Measurements from ENCODE around the gene USP6NL. TPM values are rescaled to one million over a fixed set of nuclear protein-coding genes. Genes with fewer than 3 reads are reported as not detected.

USP6NL gene
- total RNA-seq, 1 experiment from 2014 or later, result 21.4 TPM

DNA sequence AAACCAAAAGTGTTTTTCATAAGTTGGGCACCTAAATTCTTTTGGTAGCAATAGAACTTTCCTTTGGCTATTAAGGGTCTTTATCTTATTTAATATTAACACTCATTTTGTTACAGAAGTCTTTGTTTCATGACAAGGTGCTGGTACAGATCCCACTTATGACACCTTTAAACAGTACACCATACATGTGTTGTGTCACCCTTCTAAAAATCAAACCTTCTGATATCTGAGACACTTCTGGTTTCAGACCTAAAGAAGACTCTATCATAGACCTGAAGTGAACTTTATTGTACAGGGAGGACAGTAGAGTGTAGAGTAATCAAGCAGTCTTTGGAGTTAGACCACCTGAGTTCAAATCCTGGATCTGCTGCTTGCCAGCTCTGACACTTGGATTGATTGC, 5.8 kb upstream of the USP6NL start:
- DNase-seq (ENCODE audit: low spot score) (no peak), ATAC-seq (no peak)
- peaks cover 12% of the 10 kb centered on the region for H3K4me1 Mint-ChIP-seq
- peaks cover 4% of the 10 kb centered on the region; the same call in 1 of the 2 replicates for H3K9me3 Mint-ChIP-seq
- no peaks in the 10 kb centered on the region; the same call in 1 of the 2 replicates for H3K27me3 Mint-ChIP-seq (ENCODE audit: low read depth)
- no peaks in the 10 kb centered on the region for H3K36me3 Mint-ChIP-seq
- no peak overlapping the region for H3K27ac Mint-ChIP-seq
- H3K4me3 Mint-ChIP-seq, result no peak overlapping the region
- ChIA-PET POLR2A (no interaction called here), CTCF (no interaction called here)
- no peak for TF ChIP-seq MYBL2 (CRISPR knock-in tag; IDR thresholded peaks at IDR 0.05)
- TF ChIP-seq, protein P1, sequence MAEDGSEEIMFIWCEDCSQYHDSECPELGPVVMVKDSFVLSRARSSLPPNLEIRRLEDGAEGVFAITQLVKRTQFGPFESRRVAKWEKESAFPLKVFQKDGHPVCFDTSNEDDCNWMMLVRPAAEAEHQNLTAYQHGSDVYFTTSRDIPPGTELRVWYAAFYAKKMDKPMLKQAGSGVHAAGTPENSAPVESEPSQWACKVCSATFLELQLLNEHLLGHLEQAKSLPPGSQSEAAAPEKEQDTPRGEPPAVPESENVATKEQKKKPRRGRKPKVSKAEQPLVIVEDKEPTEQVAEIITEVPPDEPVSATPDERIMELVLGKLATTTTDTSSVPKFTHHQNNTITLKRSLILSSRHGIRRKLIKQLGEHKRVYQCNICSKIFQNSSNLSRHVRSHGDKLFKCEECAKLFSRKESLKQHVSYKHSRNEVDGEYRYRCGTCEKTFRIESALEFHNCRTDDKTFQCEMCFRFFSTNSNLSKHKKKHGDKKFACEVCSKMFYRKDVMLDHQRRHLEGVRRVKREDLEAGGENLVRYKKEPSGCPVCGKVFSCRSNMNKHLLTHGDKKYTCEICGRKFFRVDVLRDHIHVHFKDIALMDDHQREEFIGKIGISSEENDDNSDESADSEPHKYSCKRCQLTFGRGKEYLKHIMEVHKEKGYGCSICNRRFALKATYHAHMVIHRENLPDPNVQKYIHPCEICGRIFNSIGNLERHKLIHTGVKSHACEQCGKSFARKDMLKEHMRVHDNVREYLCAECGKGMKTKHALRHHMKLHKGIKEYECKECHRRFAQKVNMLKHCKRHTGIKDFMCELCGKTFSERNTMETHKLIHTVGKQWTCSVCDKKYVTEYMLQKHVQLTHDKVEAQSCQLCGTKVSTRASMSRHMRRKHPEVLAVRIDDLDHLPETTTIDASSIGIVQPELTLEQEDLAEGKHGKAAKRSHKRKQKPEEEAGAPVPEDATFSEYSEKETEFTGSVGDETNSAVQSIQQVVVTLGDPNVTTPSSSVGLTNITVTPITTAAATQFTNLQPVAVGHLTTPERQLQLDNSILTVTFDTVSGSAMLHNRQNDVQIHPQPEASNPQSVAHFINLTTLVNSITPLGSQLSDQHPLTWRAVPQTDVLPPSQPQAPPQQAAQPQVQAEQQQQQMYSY (CRISPR knock-in tag; IDR thresholded peaks at IDR 0.05), result no peak
- TF ChIP-seq AR (CRISPR knock-in tag; IDR thresholded peaks at IDR 0.05), result no peak
- no peak for TF ChIP-seq RELA (CRISPR knock-in tag; IDR thresholded peaks at IDR 0.05; ENCODE audit: borderline replicate concordance)
- no peak for TF ChIP-seq ZNF121 (CRISPR knock-in tag; IDR thresholded peaks at IDR 0.05)
- TF ChIP-seq ZNF138 (CRISPR knock-in tag; conservative IDR thresholded peaks at IDR 0.05), result no peak
- no peak for TF ChIP-seq ATF3 (CRISPR knock-in tag; conservative IDR thresholded peaks at IDR 0.05)
- no peak for TF ChIP-seq FOXP1 (CRISPR knock-in tag; IDR thresholded peaks at IDR 0.05; ENCODE audit: borderline replicate concordance)
- no peak for TF ChIP-seq ZNF232 (CRISPR knock-in tag; IDR thresholded peaks at IDR 0.05)
- no peak for TF ChIP-seq MAX (CRISPR knock-in tag; IDR thresholded peaks at IDR 0.05)
- TF ChIP-seq KAT7 (CRISPR knock-in tag; IDR thresholded peaks at IDR 0.05; ENCODE audit: borderline replicate concordance), result no peak
- TF ChIP-seq, protein P2, sequence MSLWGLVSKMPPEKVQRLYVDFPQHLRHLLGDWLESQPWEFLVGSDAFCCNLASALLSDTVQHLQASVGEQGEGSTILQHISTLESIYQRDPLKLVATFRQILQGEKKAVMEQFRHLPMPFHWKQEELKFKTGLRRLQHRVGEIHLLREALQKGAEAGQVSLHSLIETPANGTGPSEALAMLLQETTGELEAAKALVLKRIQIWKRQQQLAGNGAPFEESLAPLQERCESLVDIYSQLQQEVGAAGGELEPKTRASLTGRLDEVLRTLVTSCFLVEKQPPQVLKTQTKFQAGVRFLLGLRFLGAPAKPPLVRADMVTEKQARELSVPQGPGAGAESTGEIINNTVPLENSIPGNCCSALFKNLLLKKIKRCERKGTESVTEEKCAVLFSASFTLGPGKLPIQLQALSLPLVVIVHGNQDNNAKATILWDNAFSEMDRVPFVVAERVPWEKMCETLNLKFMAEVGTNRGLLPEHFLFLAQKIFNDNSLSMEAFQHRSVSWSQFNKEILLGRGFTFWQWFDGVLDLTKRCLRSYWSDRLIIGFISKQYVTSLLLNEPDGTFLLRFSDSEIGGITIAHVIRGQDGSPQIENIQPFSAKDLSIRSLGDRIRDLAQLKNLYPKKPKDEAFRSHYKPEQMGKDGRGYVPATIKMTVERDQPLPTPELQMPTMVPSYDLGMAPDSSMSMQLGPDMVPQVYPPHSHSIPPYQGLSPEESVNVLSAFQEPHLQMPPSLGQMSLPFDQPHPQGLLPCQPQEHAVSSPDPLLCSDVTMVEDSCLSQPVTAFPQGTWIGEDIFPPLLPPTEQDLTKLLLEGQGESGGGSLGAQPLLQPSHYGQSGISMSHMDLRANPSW (CRISPR knock-in tag; conservative IDR thresholded peaks at IDR 0.05; ENCODE audit: low read depth), result no peak
- no peak for TF ChIP-seq GABPB1 (CRISPR knock-in tag; IDR thresholded peaks at IDR 0.05)
- TF ChIP-seq FOXJ3 (CRISPR knock-in tag; IDR thresholded peaks at IDR 0.05; ENCODE audit: borderline replicate concordance), result no peak
- no peak for TF ChIP-seq JUN (CRISPR knock-in tag; IDR thresholded peaks at IDR 0.05)
- TF ChIP-seq ATF1 (CRISPR knock-in tag; IDR thresholded peaks at IDR 0.05), result no peak
- no peak for TF ChIP-seq ZNF671 (CRISPR knock-in tag; IDR thresholded peaks at IDR 0.05)

DNA sequence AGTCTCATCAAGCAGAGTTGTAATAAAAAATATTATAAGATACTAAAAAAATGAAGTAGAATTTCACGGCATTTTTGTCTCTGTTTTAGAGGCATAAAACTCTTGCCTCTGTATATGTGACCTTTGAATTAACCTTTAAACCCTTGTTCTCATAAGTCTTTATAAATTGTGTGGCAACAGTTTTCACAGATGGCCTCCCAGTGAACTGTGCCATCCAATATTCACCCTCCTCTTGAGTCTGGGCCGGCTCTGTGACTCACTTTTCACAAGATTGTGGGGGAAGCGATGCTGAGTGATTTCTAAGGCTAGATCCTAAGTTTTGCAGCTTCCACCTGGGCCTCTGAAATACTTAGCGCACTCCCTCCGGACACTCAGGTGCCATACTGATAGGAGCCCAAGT, 4.6 kb upstream of the USP6NL start:
- Mint-ChIP-seq H3K4me3 (no peak overlapping the region), H3K36me3 (no peaks in the 10 kb centered on the region), H3K9me3 (peaks cover 4% of the 10 kb centered on the region; the same call in 1 of the 2 replicates), H3K4me1 (peaks cover 15% of the 10 kb centered on the region), H3K27me3 (ENCODE audit: low read depth) (no peaks in the 10 kb centered on the region; the same call in 1 of the 2 replicates), H3K27ac (no peak overlapping the region)
- ATAC-seq (no peak), DNase-seq (ENCODE audit: low spot score) (no peak)
- CTCF ChIA-PET, result no interaction called here
- POLR2A ChIA-PET, result no interaction called here
- TF ChIP-seq MYBL2 (CRISPR knock-in tag; IDR thresholded peaks at IDR 0.05), result no peak
- no peak for TF ChIP-seq USF1 (CRISPR knock-in tag; IDR thresholded peaks at IDR 0.05)
- no peak for TF ChIP-seq OVOL2 (CRISPR knock-in tag; IDR thresholded peaks at IDR 0.05; ENCODE audit: borderline replicate concordance)
- no peak for TF ChIP-seq CREB1 (CRISPR knock-in tag; IDR thresholded peaks at IDR 0.05)
- TF ChIP-seq, protein P1 (CRISPR knock-in tag; IDR thresholded peaks at IDR 0.05), result no peak
- TF ChIP-seq, protein P3, sequence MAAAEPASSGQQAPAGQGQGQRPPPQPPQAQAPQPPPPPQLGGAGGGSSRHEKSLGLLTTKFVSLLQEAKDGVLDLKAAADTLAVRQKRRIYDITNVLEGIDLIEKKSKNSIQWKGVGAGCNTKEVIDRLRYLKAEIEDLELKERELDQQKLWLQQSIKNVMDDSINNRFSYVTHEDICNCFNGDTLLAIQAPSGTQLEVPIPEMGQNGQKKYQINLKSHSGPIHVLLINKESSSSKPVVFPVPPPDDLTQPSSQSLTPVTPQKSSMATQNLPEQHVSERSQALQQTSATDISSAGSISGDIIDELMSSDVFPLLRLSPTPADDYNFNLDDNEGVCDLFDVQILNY (CRISPR knock-in tag; IDR thresholded peaks at IDR 0.05), result no peak
